H1 (cell line): ENCODE measurements around the gene CCDC88C. TPM values are rescaled to one million over a fixed set of nuclear protein-coding genes. Genes with fewer than 3 reads are reported as not detected.

ENCODE experiments used
- ASH2L ChIP-seq: fragments of 200-600, 300-600 bp; sonication (generic); IDR thresholded peaks from one replicate; pipeline ENCODE4 v1.7.1; 2017; ENCODE audit warnings: low read length
- CHD2 ChIP-seq: IDR thresholded peaks from 2 replicates; pipeline ENCODE4 v1.6.1; 2012; ENCODE audit warnings: low read length, improper control_type of control experiment
- CREB1 ChIP-seq: IDR thresholded peaks from 2 replicates; pipeline ENCODE4 v1.6.1; 2012; ENCODE audit warnings: inconsistent platforms
- HDAC6 ChIP-seq: IDR thresholded peaks from one replicate; pipeline ENCODE4 v1.7.1; 2012; ENCODE audit warnings: low read depth, mild to moderate bottlenecking, inconsistent platforms, low read length, moderate library complexity
- JUN ChIP-seq: IDR thresholded peaks from 2 replicates; pipeline ENCODE4 v1.6.1; 2011; ENCODE audit warnings: low read depth, mild to moderate bottlenecking, improper control_type of control experiment, low read length
- JUND ChIP-seq: IDR thresholded peaks from 2 replicates; pipeline ENCODE4 v1.6.1; 2011; ENCODE audit warnings: mild to moderate bottlenecking, improper control_type of control experiment, low read length
- KDM1A ChIP-seq: fragments of 200-600, 300-600 bp; sonication (generic); IDR thresholded peaks from 2 replicates; pipeline ENCODE4 v1.7.1; 2016; ENCODE audit warnings: mild to moderate bottlenecking, low read length, borderline replicate concordance
- KDM4A ChIP-seq: IDR thresholded peaks from one replicate; pipeline ENCODE4 v1.7.1; 2012; ENCODE audit warnings: low read depth, mild to moderate bottlenecking, moderate library complexity, low read length, inconsistent platforms; ENCODE audit not compliant: severe bottlenecking
- KDM5A ChIP-seq: fragments of 200-600 bp; IDR thresholded peaks from 2 replicates; pipeline ENCODE4 v1.7.1; 2012; ENCODE audit warnings: mild to moderate bottlenecking, low read length, inconsistent platforms, mixed read lengths
- POU5F1 ChIP-seq: IDR thresholded peaks from 2 replicates; pipeline ENCODE4 v1.6.1; 2011; ENCODE audit warnings: low read depth, mild to moderate bottlenecking, low read length, moderate library complexity
- RAD21 ChIP-seq, 2 experiments: IDR thresholded peaks in 1 of 2; conservative IDR thresholded peaks in 1 of 2; 2 replicates each; pipeline ENCODE4 v1.6.1; 2011; ENCODE audit warnings: low read depth in 2 of 2, low read length in 2 of 2, improper control_type of control experiment in 1 of 2, inconsistent platforms in 1 of 2, mild to moderate bottlenecking in 1 of 2, moderate library complexity in 1 of 2
- RBBP5 ChIP-seq: IDR thresholded peaks from 2 replicates; pipeline ENCODE4 v1.7.1; 2012; ENCODE audit warnings: low read depth, mild to moderate bottlenecking, inconsistent platforms, low read length, moderate library complexity, borderline replicate concordance
- SAP30 ChIP-seq: fragments of 300-600 bp; sonication (generic); IDR thresholded peaks from 2 replicates; pipeline ENCODE4 v1.7.1; 2012; ENCODE audit warnings: low read length, moderate library complexity, mild to moderate bottlenecking, inconsistent platforms; ENCODE audit not compliant: insufficient read depth, insufficient replicate concordance
- SRF ChIP-seq: IDR thresholded peaks from 2 replicates; pipeline ENCODE4 v1.6.1; 2011; ENCODE audit warnings: mild to moderate bottlenecking, low read depth, low read length, moderate library complexity
- YY1 ChIP-seq: IDR thresholded peaks from 2 replicates; pipeline ENCODE4 v1.6.1; 2011; ENCODE audit warnings: low read depth, mild to moderate bottlenecking, low read length
- polyA plus RNA-seq, 7 experiments: library from polyadenylated mRNA; depleted of rRNA in 3 of 7; stranded (reverse) in 5 of 7; unstranded in 2 of 7; fragments of >200 nt in 5 of 7; fragments of 200-250 nt in 2 of 7; gene quantifications; 1 replicate in 5 of 7; 2 replicates in 1 of 7; 4 replicates in 1 of 7; pipeline versions ENCODE4 v1.2.1 to v1.2.3, GENCODE V29; 2011 to 2013; ENCODE audit warnings: missing spikeins in 2 of 7, mixed read lengths in 2 of 7
- total RNA-seq: library from RNA; stranded (reverse); fragmentation: NEBNext Ultra II Directional; extraction: Animal tissue kit (Norgen Biotek cat#: 25700); gene quantifications from 2 replicates; pipeline ENCODE4 v1.2.1, GENCODE V29; 2021

Gene CCDC88C
- total and polyA plus RNA-seq, 2 of the 8 experiments (the other 6 are each of a cell fraction or from before 2014, with no cell fraction given): 10.3 to 57.7 TPM

DNA sequence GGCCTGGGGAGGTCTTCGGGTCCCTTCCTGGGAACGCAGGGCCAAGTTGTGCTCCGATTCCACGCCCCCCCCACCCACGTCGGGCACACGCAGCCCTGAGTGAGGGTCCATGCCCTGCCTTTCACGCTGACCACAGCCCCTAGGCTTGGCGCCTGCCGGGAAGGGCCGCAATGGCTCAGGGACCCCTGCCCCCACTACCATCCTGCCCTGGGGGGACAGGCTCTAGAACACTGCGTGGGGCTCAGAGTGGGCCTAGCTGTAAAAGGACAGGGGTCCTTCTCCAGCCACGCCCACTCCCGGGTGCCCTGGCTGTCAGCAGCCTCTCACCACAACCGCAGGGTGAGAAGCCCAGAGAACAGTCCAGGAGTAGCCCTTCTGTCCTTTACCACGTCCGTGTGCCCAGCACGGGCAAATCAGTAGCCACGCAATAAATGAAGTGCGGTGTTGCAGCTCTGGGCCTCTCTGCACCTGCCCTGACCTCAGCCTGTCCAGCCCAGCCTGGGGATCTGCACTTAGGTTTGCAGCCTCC, 163.8 kb downstream of the CCDC88C start (continued):
- TF ChIP-seq KDM1A (no peak), CHD2 (no peak), JUN (no peak), HDAC6 (no peak), YY1 (no peak), KDM4A (peak; percentile 32), SAP30 (no peak), ASH2L (no peak), SRF (no peak), JUND (no peak), RAD21 (IDR thresholded peaks at IDR 0.05 in 1 of 2, conservative IDR thresholded peaks at IDR 0.05 in 1 of 2; ENCODE audit: low read depth in 2 of 2, low read length in 2 of 2) (no peak), CREB1 (no peak), RBBP5 (no peak), POU5F1 (no peak), KDM5A (no peak)
